ENCODE data around the gene COL15A1. TPM values are rescaled to one million over a fixed set of nuclear protein-coding genes. Genes with fewer than 3 reads are reported as not detected.
"Not testable (repeated sequence)": the region's sequence is repeated elsewhere in the genome, so short reads cannot be mapped to it uniquely, and the experiment has no call there.

The COL15A1 gene
- polyA plus RNA-seq, 1 experiment = 3.2 TPM

DNA sequence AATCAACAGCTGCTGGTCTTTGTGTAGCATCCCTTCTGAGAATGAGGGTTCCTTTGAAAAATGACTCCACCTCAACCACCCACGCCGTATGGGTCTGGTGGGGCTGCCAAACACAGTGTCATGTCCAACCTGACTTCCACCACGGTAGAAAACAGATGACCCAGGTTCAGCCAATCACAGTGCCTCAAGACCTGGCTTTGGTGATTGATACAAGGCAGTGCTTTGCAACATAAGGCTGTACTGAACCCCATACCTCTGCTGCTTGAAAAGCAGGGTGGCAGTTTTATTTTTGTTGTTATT lies 149.7 kb downstream of the COL15A1 start:
- DNase-seq (ENCODE audit: low read depth, low spot score) = no peak
- peaks cover 5% of the 10 kb centered on the region; the same call in 1 of the 2 replicates for H3K9me3 ChIP-seq (ENCODE audit: control insufficient read depth, insufficient read depth, low read length)
- H3K27me3 ChIP-seq (ENCODE audit: control insufficient read depth, insufficient read depth, low read length) = peaks cover 11% of the 10 kb centered on the region
- CTCF ChIA-PET = interaction anchor here (1.9 kb wide), 1 partner anchor 10 kb away, joined by 7 read pairs; no protein-coding TSS in a partner anchor
- H3K4me3 ChIP-seq (ENCODE audit: low read depth, low read length) = no peak overlapping the region
- POLR2A ChIA-PET = no interaction called here
- TF ChIP-seq, protein P1, sequence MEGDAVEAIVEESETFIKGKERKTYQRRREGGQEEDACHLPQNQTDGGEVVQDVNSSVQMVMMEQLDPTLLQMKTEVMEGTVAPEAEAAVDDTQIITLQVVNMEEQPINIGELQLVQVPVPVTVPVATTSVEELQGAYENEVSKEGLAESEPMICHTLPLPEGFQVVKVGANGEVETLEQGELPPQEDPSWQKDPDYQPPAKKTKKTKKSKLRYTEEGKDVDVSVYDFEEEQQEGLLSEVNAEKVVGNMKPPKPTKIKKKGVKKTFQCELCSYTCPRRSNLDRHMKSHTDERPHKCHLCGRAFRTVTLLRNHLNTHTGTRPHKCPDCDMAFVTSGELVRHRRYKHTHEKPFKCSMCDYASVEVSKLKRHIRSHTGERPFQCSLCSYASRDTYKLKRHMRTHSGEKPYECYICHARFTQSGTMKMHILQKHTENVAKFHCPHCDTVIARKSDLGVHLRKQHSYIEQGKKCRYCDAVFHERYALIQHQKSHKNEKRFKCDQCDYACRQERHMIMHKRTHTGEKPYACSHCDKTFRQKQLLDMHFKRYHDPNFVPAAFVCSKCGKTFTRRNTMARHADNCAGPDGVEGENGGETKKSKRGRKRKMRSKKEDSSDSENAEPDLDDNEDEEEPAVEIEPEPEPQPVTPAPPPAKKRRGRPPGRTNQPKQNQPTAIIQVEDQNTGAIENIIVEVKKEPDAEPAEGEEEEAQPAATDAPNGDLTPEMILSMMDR (IDR thresholded peaks at IDR 0.05; ENCODE audit: low read depth, low read length) = no peak
- H3K27ac ChIP-seq (ENCODE audit: low read depth, low read length) = no peak overlapping the region

DNA sequence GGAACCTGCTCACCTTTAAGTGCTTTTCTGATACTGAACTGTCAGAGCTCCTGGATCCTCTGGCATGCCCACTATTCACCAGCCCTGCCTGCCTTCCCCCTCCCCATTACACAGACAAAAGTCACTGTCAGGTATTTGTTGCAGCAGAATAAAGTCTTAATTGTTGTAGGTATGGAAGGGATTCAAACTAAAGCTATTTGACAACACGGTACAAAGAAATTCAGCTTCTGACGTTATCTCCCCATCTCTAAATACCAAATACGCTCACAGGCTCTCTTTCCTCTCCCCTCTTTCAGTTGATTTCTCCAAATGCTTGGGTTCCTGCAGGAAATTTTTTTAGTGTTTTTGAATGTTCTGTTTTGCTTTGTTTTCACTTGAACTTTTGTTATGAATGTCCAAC lies 151.9 kb downstream of the COL15A1 start:
- ChIA-PET POLR2A (no interaction called here), CTCF (no interaction called here)
- TF ChIP-seq, protein P1 (IDR thresholded peaks at IDR 0.05; ENCODE audit: low read depth, low read length) = no peak
- Histone ChIP-seq H3K27me3 (ENCODE audit: control insufficient read depth, insufficient read depth, low read length) (peaks cover 11% of the 10 kb centered on the region), H3K27ac (ENCODE audit: low read depth, low read length) (no peak overlapping the region), H3K4me3 (ENCODE audit: low read depth, low read length) (no peak overlapping the region), H3K9me3 (ENCODE audit: control insufficient read depth, insufficient read depth, low read length) (no peaks in the 10 kb centered on the region)
- DNase-seq (ENCODE audit: low read depth, low spot score) = no peak

DNA sequence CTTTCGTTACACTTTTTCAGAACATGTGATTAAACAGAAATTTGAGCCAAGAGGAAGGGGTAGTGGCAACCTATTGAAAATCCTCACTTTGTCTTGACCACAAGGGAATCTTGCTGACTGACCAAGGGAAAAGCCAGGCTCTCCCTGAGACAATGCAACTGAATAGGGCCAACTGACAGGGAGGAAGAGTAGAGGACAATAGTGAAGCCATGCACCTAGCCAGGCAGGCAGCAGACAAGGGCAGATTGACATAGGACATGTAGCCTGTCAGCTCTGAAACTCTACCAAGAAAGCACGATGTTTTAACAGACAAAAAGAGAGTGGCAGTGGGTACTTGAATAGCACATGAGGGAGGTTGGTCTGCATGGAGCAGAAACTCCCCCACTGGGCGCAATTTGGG lies 152.7 kb downstream of the COL15A1 start:
- H3K4me3 ChIP-seq (ENCODE audit: low read depth, low read length) = no peak overlapping the region
- TF ChIP-seq, protein P1 (IDR thresholded peaks at IDR 0.05; ENCODE audit: low read depth, low read length) = no peak
- H3K9me3 ChIP-seq (ENCODE audit: control insufficient read depth, insufficient read depth, low read length) = no peaks in the 10 kb centered on the region
- DNase-seq (ENCODE audit: low read depth, low spot score) = no peak
- no peak overlapping the region for H3K27ac ChIP-seq (ENCODE audit: low read depth, low read length)
- POLR2A ChIA-PET = no interaction called here
- CTCF ChIA-PET = no interaction called here
- peaks cover 11% of the 10 kb centered on the region for H3K27me3 ChIP-seq (ENCODE audit: control insufficient read depth, insufficient read depth, low read length)

DNA sequence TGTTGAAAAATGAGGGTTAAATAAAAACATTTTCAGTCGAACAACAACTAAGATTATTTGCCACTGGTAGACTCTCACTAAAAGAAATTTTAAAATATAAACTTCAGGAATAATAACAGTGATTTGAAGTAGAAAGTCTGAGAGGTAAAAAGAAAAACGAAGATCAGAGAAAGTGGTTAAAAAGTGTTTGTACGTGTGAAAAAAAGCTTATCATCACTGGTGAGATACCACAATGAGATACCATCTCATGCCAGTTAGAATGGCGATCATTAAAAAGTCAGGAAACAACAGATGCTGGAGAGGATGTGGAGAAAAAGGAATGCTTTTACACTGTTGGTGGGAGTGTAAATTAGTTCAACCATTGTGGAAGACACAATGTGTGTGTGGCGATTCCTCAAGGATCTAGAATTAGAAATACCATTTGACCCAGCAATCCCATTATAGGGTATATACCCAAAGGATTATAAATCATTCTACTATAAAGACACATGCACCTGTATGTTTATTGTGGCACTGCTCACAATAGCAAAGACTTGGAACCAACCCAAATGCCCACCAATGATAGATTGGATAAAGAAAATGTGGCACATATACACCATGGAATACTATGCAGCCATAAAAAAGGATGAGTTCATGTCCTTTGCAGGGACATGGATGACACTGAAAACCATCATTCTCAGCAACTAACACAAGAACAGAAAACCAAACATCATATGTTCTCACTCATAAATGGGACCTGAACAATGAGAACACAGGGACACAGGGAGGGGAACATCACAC lies 156.3 kb downstream of the COL15A1 start:
- POLR2A ChIA-PET; H3K9me3 ChIP-seq (ENCODE audit: control insufficient read depth, insufficient read depth, low read length); H3K27me3 ChIP-seq (ENCODE audit: control insufficient read depth, insufficient read depth, low read length); CTCF ChIA-PET; H3K27ac ChIP-seq (ENCODE audit: low read depth, low read length); H3K4me3 ChIP-seq (ENCODE audit: low read depth, low read length); DNase-seq (ENCODE audit: low read depth, low spot score): not testable (repeated sequence)

DNA sequence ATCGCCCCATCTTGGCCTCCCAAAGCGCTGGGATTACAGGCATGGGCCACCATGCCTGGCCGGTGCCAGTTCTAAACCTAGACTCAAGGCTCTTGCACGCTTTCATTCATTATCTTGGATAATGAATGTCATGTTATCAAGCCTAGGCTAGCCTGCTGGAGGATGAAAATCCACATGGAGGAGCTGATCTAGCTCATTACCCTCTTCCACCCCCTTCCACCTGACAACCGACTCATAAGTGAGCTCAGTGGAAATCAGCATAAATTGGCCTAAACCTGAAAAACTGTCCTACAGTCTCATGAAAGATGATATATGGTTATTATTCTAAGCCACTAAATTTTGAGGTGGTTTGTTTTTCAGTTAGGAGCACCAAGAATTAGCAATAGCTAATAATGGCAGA lies 157.6 kb downstream of the COL15A1 start:
- TF ChIP-seq, protein P1 (IDR thresholded peaks at IDR 0.05; ENCODE audit: low read depth, low read length) = no peak
- no peak overlapping the region for H3K4me3 ChIP-seq (ENCODE audit: low read depth, low read length)
- no peak overlapping the region for H3K27ac ChIP-seq (ENCODE audit: low read depth, low read length)
- no peaks in the 10 kb centered on the region for H3K9me3 ChIP-seq (ENCODE audit: control insufficient read depth, insufficient read depth, low read length)
- CTCF ChIA-PET = interaction anchor here (0.8 kb wide), 1 partner anchor 40 kb away, joined by 3 read pairs; no protein-coding TSS in a partner anchor
- POLR2A ChIA-PET = interaction anchor here (0.5 kb wide), 1 partner anchor 72 kb away, joined by 3 read pairs; no protein-coding TSS in a partner anchor
- no peak for DNase-seq (ENCODE audit: low read depth, low spot score)
- peaks cover 5% of the 10 kb centered on the region for H3K27me3 ChIP-seq (ENCODE audit: control insufficient read depth, insufficient read depth, low read length)

Measured in AG04450 (cell line).